H1 (cell line): Measurements from ENCODE around the gene C20orf202. TPM values are rescaled to one million over a fixed set of nuclear protein-coding genes. Genes with fewer than 3 reads are reported as not detected.

Experiments
- BRCA1 ChIP-seq: IDR thresholded peaks from 2 replicates; pipeline ENCODE4 v1.6.1; 2012; ENCODE audit warnings: low read depth, low read length, improper control_type of control experiment
- CHD1 ChIP-seq: IDR thresholded peaks from 2 replicates; pipeline ENCODE4 v1.6.1; 2012; ENCODE audit warnings: low read depth, low read length, improper control_type of control experiment
- EGR1 ChIP-seq: IDR thresholded peaks from 2 replicates; pipeline ENCODE4 v1.6.1; 2011; ENCODE audit warnings: low read depth, low read length, borderline replicate concordance
- GABPA ChIP-seq: IDR thresholded peaks from 2 replicates; pipeline ENCODE4 v1.6.1; 2011; ENCODE audit warnings: mild to moderate bottlenecking, low read length, moderate library complexity, borderline replicate concordance; ENCODE audit not compliant: insufficient read depth
- KDM1A ChIP-seq: fragments of 200-600, 300-600 bp; sonication (generic); IDR thresholded peaks from 2 replicates; pipeline ENCODE4 v1.7.1; 2016; ENCODE audit warnings: mild to moderate bottlenecking, low read length, borderline replicate concordance
- RFX5 ChIP-seq: IDR thresholded peaks from 2 replicates; pipeline ENCODE4 v1.6.1; 2011; ENCODE audit warnings: low read depth, low read length, improper control_type of control experiment, borderline replicate concordance
- SIX5 ChIP-seq: IDR thresholded peaks from 2 replicates; pipeline ENCODE4 v1.6.1; 2011; ENCODE audit warnings: mild to moderate bottlenecking, low read depth, low read length
- SRF ChIP-seq: IDR thresholded peaks from 2 replicates; pipeline ENCODE4 v1.6.1; 2011; ENCODE audit warnings: mild to moderate bottlenecking, low read depth, low read length, moderate library complexity
- TAF7 ChIP-seq: optimal IDR thresholded peaks from 2 replicates; pipeline ENCODE3; 2011; ENCODE audit warnings: low read depth, mild to moderate bottlenecking, inconsistent platforms, low read length, moderate library complexity, borderline replicate concordance
- polyA plus RNA-seq, 7 experiments: library from polyadenylated mRNA; depleted of rRNA in 3 of 7; stranded (reverse) in 5 of 7; unstranded in 2 of 7; fragments of >200 nt in 5 of 7; fragments of 200-250 nt in 2 of 7; gene quantifications; 1 replicate in 5 of 7; 2 replicates in 1 of 7; 4 replicates in 1 of 7; pipeline versions ENCODE4 v1.2.1 to v1.2.3, GENCODE V29; 2011 to 2013; ENCODE audit warnings: missing spikeins in 2 of 7, mixed read lengths in 2 of 7
- total RNA-seq: library from RNA; stranded (reverse); fragmentation: NEBNext Ultra II Directional; extraction: Animal tissue kit (Norgen Biotek cat#: 25700); gene quantifications from 2 replicates; pipeline ENCODE4 v1.2.1, GENCODE V29; 2021
- TF ChIP-seq, protein P1 (sequence below): fragments of 300-600 bp; sonication (generic); IDR thresholded peaks from 2 replicates; pipeline ENCODE4 v1.7.1; 2012; ENCODE audit warnings: low read length, moderate library complexity, mild to moderate bottlenecking, inconsistent platforms; ENCODE audit not compliant: insufficient replicate concordance
- TF ChIP-seq, protein P2 (sequence below): IDR thresholded peaks from 2 replicates; pipeline ENCODE4 v1.6.1; 2012; ENCODE audit warnings: inconsistent platforms

Gene C20orf202
- total and polyA plus RNA-seq, 2 of the 8 experiments (the other 6 are each of a cell fraction or from before 2014, with no cell fraction given): 0.12 TPM; not detected in 1

DNA sequence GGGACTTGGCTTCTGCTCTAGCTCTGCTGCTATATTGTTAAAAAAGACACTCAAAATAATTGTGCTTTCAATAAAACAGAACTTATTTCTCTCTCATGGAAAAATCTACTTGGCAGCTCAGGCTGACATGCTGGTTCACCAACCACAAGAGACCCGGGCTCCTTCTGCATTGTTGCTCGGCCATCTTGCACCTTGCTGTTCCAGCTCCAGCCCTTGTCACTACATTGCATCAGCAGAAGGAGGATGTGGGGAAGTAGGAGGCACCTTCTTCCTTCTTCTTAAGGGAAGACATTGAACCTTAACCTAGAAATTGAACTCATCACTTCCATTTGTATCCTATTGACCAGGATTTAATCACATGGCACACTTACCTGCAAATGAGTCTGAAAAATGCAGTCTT, 6.6 kb upstream of the C20orf202 start (continued):
- TF ChIP-seq, protein P1, sequence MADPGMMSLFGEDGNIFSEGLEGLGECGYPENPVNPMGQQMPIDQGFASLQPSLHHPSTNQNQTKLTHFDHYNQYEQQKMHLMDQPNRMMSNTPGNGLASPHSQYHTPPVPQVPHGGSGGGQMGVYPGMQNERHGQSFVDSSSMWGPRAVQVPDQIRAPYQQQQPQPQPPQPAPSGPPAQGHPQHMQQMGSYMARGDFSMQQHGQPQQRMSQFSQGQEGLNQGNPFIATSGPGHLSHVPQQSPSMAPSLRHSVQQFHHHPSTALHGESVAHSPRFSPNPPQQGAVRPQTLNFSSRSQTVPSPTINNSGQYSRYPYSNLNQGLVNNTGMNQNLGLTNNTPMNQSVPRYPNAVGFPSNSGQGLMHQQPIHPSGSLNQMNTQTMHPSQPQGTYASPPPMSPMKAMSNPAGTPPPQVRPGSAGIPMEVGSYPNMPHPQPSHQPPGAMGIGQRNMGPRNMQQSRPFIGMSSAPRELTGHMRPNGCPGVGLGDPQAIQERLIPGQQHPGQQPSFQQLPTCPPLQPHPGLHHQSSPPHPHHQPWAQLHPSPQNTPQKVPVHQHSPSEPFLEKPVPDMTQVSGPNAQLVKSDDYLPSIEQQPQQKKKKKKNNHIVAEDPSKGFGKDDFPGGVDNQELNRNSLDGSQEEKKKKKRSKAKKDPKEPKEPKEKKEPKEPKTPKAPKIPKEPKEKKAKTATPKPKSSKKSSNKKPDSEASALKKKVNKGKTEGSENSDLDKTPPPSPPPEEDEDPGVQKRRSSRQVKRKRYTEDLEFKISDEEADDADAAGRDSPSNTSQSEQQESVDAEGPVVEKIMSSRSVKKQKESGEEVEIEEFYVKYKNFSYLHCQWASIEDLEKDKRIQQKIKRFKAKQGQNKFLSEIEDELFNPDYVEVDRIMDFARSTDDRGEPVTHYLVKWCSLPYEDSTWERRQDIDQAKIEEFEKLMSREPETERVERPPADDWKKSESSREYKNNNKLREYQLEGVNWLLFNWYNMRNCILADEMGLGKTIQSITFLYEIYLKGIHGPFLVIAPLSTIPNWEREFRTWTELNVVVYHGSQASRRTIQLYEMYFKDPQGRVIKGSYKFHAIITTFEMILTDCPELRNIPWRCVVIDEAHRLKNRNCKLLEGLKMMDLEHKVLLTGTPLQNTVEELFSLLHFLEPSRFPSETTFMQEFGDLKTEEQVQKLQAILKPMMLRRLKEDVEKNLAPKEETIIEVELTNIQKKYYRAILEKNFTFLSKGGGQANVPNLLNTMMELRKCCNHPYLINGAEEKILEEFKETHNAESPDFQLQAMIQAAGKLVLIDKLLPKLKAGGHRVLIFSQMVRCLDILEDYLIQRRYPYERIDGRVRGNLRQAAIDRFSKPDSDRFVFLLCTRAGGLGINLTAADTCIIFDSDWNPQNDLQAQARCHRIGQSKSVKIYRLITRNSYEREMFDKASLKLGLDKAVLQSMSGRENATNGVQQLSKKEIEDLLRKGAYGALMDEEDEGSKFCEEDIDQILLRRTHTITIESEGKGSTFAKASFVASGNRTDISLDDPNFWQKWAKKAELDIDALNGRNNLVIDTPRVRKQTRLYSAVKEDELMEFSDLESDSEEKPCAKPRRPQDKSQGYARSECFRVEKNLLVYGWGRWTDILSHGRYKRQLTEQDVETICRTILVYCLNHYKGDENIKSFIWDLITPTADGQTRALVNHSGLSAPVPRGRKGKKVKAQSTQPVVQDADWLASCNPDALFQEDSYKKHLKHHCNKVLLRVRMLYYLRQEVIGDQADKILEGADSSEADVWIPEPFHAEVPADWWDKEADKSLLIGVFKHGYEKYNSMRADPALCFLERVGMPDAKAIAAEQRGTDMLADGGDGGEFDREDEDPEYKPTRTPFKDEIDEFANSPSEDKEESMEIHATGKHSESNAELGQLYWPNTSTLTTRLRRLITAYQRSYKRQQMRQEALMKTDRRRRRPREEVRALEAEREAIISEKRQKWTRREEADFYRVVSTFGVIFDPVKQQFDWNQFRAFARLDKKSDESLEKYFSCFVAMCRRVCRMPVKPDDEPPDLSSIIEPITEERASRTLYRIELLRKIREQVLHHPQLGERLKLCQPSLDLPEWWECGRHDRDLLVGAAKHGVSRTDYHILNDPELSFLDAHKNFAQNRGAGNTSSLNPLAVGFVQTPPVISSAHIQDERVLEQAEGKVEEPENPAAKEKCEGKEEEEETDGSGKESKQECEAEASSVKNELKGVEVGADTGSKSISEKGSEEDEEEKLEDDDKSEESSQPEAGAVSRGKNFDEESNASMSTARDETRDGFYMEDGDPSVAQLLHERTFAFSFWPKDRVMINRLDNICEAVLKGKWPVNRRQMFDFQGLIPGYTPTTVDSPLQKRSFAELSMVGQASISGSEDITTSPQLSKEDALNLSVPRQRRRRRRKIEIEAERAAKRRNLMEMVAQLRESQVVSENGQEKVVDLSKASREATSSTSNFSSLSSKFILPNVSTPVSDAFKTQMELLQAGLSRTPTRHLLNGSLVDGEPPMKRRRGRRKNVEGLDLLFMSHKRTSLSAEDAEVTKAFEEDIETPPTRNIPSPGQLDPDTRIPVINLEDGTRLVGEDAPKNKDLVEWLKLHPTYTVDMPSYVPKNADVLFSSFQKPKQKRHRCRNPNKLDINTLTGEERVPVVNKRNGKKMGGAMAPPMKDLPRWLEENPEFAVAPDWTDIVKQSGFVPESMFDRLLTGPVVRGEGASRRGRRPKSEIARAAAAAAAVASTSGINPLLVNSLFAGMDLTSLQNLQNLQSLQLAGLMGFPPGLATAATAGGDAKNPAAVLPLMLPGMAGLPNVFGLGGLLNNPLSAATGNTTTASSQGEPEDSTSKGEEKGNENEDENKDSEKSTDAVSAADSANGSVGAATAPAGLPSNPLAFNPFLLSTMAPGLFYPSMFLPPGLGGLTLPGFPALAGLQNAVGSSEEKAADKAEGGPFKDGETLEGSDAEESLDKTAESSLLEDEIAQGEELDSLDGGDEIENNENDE: no peak
- TF ChIP-seq SIX5: no peak
- TF ChIP-seq SRF: no peak
- no peak for TF ChIP-seq BRCA1
- TF ChIP-seq GABPA: no peak
- no peak for TF ChIP-seq EGR1
- TF ChIP-seq, protein P2, sequence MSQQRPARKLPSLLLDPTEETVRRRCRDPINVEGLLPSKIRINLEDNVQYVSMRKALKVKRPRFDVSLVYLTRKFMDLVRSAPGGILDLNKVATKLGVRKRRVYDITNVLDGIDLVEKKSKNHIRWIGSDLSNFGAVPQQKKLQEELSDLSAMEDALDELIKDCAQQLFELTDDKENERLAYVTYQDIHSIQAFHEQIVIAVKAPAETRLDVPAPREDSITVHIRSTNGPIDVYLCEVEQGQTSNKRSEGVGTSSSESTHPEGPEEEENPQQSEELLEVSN: no peak
- no peak for TF ChIP-seq TAF7
- TF ChIP-seq KDM1A: no peak
- TF ChIP-seq RFX5: no peak
- TF ChIP-seq CHD1: no peak
